ENCODE results near the gene OR6C2. TPM values are rescaled to one million over a fixed set of nuclear protein-coding genes. Genes with fewer than 3 reads are reported as not detected.
"Not testable (repeated sequence)": the region's sequence is repeated elsewhere in the genome, so short reads cannot be mapped to it uniquely, and the experiment has no call there.

Gene OR6C2
- total RNA-seq, 2 experiments from 2014 or later, result not detected

- CTCF ChIA-PET; H3K27ac Mint-ChIP-seq; H3K9me3 Mint-ChIP-seq (ENCODE audit: low read depth); H3K4me1 Mint-ChIP-seq; DNase-seq; H3K27me3 Mint-ChIP-seq; H3K4me3 Mint-ChIP-seq; H3K36me3 Mint-ChIP-seq; ATAC-seq: not testable (repeated sequence)
These were observed 2.6 kb upstream of the OR6C2 start for GRCh38 chr12:55441233-55441632.

GRCh38 chr12:55445357-55445756, 1.5 kb downstream of the OR6C2 start:
- CTCF ChIA-PET, result no interaction called here
- no peaks in the 10 kb centered on the region for H3K36me3 Mint-ChIP-seq
- no peak overlapping the region for H3K27ac Mint-ChIP-seq
- H3K4me3 Mint-ChIP-seq, result no peak overlapping the region
- DNase-seq (no peak), ATAC-seq (no peak)
- H3K27me3 Mint-ChIP-seq, result peaks cover 11% of the 10 kb centered on the region
- no peaks in the 10 kb centered on the region for H3K9me3 Mint-ChIP-seq (ENCODE audit: low read depth)
- H3K4me1 Mint-ChIP-seq, result no peaks in the 10 kb centered on the region

GRCh38 chr12:55446326-55446725, 2.5 kb downstream of the OR6C2 start:
- peaks cover 13% of the 10 kb centered on the region for H3K27me3 Mint-ChIP-seq
- no peak overlapping the region for H3K27ac Mint-ChIP-seq
- H3K36me3 Mint-ChIP-seq, result no peaks in the 10 kb centered on the region
- no peaks in the 10 kb centered on the region for H3K4me1 Mint-ChIP-seq
- CTCF ChIA-PET, result no interaction called here
- no peak overlapping the region for H3K4me3 Mint-ChIP-seq
- H3K9me3 Mint-ChIP-seq (ENCODE audit: low read depth), result no peaks in the 10 kb centered on the region
- DNase-seq (no peak), ATAC-seq (no peak)

GRCh38 chr12:55448825-55449224, 4.9 kb downstream of the OR6C2 start:
- ATAC-seq (no peak), DNase-seq (no peak)
- no peak overlapping the region for H3K27ac Mint-ChIP-seq
- H3K9me3 Mint-ChIP-seq (ENCODE audit: low read depth), result no peaks in the 10 kb centered on the region
- H3K36me3 Mint-ChIP-seq, result no peaks in the 10 kb centered on the region
- no peak overlapping the region for H3K4me3 Mint-ChIP-seq
- peaks cover 18% of the 10 kb centered on the region for H3K27me3 Mint-ChIP-seq
- CTCF ChIA-PET, result no interaction called here
- no peaks in the 10 kb centered on the region for H3K4me1 Mint-ChIP-seq

GRCh38 chr12:55464926-55465325, 21.1 kb downstream of the OR6C2 start:
- DNase-seq; H3K36me3 Mint-ChIP-seq; H3K9me3 Mint-ChIP-seq (ENCODE audit: low read depth); CTCF ChIA-PET; H3K4me3 Mint-ChIP-seq; H3K4me1 Mint-ChIP-seq; H3K27ac Mint-ChIP-seq; ATAC-seq: not testable (repeated sequence)
- H3K27me3 Mint-ChIP-seq, result peaks cover 13% of the 10 kb centered on the region

- Mint-ChIP-seq H3K4me1 (no peaks in the 10 kb centered on the region), H3K27ac (no peak overlapping the region), H3K36me3 (no peaks in the 10 kb centered on the region), H3K9me3 (ENCODE audit: low read depth) (no peaks in the 10 kb centered on the region), H3K27me3 (peaks cover 14% of the 10 kb centered on the region), H3K4me3 (no peak overlapping the region)
- CTCF ChIA-PET, result no interaction called here
- DNase-seq, result no peak
- ATAC-seq, result no peak
These were observed 24.0 kb downstream of the OR6C2 start for GRCh38 chr12:55467836-55468235.

- no peak for DNase-seq
- Mint-ChIP-seq H3K4me3 (no peak overlapping the region), H3K4me1 (no peaks in the 10 kb centered on the region), H3K36me3 (no peaks in the 10 kb centered on the region), H3K27ac (no peak overlapping the region), H3K27me3 (peaks cover 19% of the 10 kb centered on the region), H3K9me3 (ENCODE audit: low read depth) (no peaks in the 10 kb centered on the region)
- ATAC-seq, result no peak
- CTCF ChIA-PET, result no interaction called here
These were observed 25.4 kb downstream of the OR6C2 start for GRCh38 chr12:55469291-55469690.

- H3K36me3 Mint-ChIP-seq, result no peaks in the 10 kb centered on the region
- H3K4me3 Mint-ChIP-seq, result no peak within 1 kb of the TSS
- no peaks in the 10 kb centered on the region for H3K4me1 Mint-ChIP-seq
- H3K27me3 Mint-ChIP-seq, result peaks cover 19% of the 10 kb centered on the region
- CTCF ChIA-PET, result no interaction called here
- DNase-seq (no peak), ATAC-seq (no peak)
- H3K27ac Mint-ChIP-seq, result no peak within 1 kb of the TSS
- H3K9me3 Mint-ChIP-seq (ENCODE audit: low read depth), result no peaks in the 10 kb centered on the region
These were observed 26.4 kb downstream of the OR6C2 start, which contains the start of gene OR6C70 for GRCh38 chr12:55470088-55470829. Gene OR6C70 (minus strand): TSS chr12:55470138. CDS start chr12:55470138, 0 bp downstream.

GRCh38 chr12:55472264-55472663, 28.4 kb downstream of the OR6C2 start:
- DNase-seq, result no peak
- CTCF ChIA-PET, result no interaction called here
- no peak overlapping the region for H3K4me3 Mint-ChIP-seq
- H3K27me3 Mint-ChIP-seq, result peaks cover 20% of the 10 kb centered on the region
- no peaks in the 10 kb centered on the region for H3K36me3 Mint-ChIP-seq
- no peak for ATAC-seq
- H3K27ac Mint-ChIP-seq, result no peak overlapping the region
- no peaks in the 10 kb centered on the region for H3K9me3 Mint-ChIP-seq (ENCODE audit: low read depth)
- H3K4me1 Mint-ChIP-seq, result no peaks in the 10 kb centered on the region

- DNase-seq; CTCF ChIA-PET; H3K27me3 Mint-ChIP-seq; H3K4me3 Mint-ChIP-seq; H3K36me3 Mint-ChIP-seq; ATAC-seq; H3K9me3 Mint-ChIP-seq (ENCODE audit: low read depth); H3K27ac Mint-ChIP-seq; H3K4me1 Mint-ChIP-seq: not testable (repeated sequence)
These were observed 35.3 kb downstream of the OR6C2 start for GRCh38 chr12:55479136-55479535.

- H3K9me3 Mint-ChIP-seq (ENCODE audit: low read depth); ATAC-seq; CTCF ChIA-PET; H3K4me1 Mint-ChIP-seq; H3K27me3 Mint-ChIP-seq; H3K4me3 Mint-ChIP-seq; H3K27ac Mint-ChIP-seq; H3K36me3 Mint-ChIP-seq; DNase-seq: not testable (repeated sequence)
These were observed 40.4 kb downstream of the OR6C2 start for GRCh38 chr12:55484284-55484683.

- CTCF ChIA-PET, result no interaction called here
- Mint-ChIP-seq H3K36me3 (no peaks in the 10 kb centered on the region), H3K27me3 (peaks cover 14% of the 10 kb centered on the region), H3K9me3 (ENCODE audit: low read depth) (no peaks in the 10 kb centered on the region), H3K27ac (no peak within 1 kb of the TSS), H3K4me1 (no peaks in the 10 kb centered on the region), H3K4me3 (no peak within 1 kb of the TSS)
- ATAC-seq (no peak), DNase-seq (no peak)
These were observed 48.2 kb downstream of the OR6C2 start, which contains the start of gene OR6C68 for GRCh38 chr12:55492078-55492477. Gene OR6C68 (plus strand): TSS chr12:55492378. CDS start chr12:55492378, 0 bp downstream.

- Mint-ChIP-seq H3K27me3 (peaks cover 14% of the 10 kb centered on the region), H3K27ac (no peak overlapping the region), H3K4me3 (no peak overlapping the region), H3K4me1 (no peaks in the 10 kb centered on the region), H3K9me3 (ENCODE audit: low read depth) (no peaks in the 10 kb centered on the region), H3K36me3 (no peaks in the 10 kb centered on the region)
- DNase-seq (no peak), ATAC-seq (no peak)
- CTCF ChIA-PET, result no interaction called here
These were observed 51.6 kb downstream of the OR6C2 start for GRCh38 chr12:55495490-55495889.

- no peak overlapping the region for H3K4me3 Mint-ChIP-seq
- peaks cover 14% of the 10 kb centered on the region for H3K27me3 Mint-ChIP-seq
- no peak for DNase-seq
- CTCF ChIA-PET, result no interaction called here
- no peaks in the 10 kb centered on the region for H3K36me3 Mint-ChIP-seq
- no peaks in the 10 kb centered on the region for H3K4me1 Mint-ChIP-seq
- H3K27ac Mint-ChIP-seq, result no peak overlapping the region
- H3K9me3 Mint-ChIP-seq (ENCODE audit: low read depth), result no peaks in the 10 kb centered on the region
- no peak for ATAC-seq
These were observed 55.4 kb downstream of the OR6C2 start for GRCh38 chr12:55499231-55499630.

Measured in activated CD8-positive, alpha-beta memory T cell treated with anti-CD3 and anti-CD28 coated beads, Interleukin-2, amount 10 ng/mL, durations not matched to agents 7 days and 5 days (primary cell).